ENCODE results near the gene PRTG. TPM values are rescaled to one million over a fixed set of nuclear protein-coding genes. Genes with fewer than 3 reads are reported as not detected.
A peak's percentile ranks its signal among the peaks of the same experiment; 100 is the strongest.
"Not testable (repeated sequence)": the region's sequence is repeated elsewhere in the genome, so short reads cannot be mapped to it uniquely, and the experiment has no call there.

The PRTG gene
- polyA plus RNA-seq (ENCODE audit: insufficient read length in 4 of 4) = 10 to 100 TPM; 11.3 to 14.8 (median 13.4) TPM

DNA sequence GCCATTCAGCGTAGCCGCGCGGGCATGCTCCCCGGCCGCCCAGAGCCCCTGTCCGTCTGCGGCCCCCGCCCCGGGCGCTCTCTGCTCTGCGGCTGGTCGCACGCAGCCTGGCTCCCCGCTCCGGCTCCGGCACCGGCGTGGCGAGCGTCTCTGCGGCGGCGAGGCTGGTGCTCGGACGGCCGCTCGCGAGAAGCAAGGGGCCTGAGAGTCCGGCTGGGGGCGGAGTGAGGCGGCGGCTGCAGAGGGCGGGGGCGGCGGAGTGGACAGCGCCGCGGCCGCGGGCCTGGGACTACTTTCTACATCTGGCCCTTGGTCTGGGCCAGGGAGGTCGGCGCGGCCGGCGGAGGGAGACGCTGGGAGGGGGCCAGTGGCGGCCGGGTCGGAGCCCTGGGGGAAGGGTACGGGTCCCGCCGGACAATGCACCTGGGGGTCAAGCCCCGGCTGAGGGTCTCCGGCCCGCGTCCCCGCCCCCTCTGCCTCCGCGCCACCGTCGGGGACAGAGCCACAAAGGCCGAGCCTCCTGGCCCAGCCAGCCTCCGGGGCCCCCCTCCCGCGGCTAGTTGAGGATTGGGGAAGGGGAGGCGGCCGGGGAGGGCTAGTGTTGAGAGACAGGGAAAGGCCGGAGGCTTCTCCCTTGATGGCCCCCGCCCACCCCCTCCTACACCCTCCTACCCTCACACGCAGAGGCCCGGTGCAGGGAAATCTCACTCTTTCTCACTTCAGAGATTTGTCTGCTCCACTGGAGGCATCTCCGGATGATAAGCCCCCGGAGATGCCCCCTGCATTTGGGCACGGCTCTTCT lies at the start of gene PRTG:
Gene PRTG, minus strand, starts transcription at position 226 of the 802 bp plus-strand sequence. Its CDS starts 221 bp downstream, at position 5.
- peak in 3 of 4 donors; percentile 62 to 73 (median 63) for DNase-seq (ENCODE audit: low read depth in 4 of 4, low spot score in 2 of 4)

DNA sequence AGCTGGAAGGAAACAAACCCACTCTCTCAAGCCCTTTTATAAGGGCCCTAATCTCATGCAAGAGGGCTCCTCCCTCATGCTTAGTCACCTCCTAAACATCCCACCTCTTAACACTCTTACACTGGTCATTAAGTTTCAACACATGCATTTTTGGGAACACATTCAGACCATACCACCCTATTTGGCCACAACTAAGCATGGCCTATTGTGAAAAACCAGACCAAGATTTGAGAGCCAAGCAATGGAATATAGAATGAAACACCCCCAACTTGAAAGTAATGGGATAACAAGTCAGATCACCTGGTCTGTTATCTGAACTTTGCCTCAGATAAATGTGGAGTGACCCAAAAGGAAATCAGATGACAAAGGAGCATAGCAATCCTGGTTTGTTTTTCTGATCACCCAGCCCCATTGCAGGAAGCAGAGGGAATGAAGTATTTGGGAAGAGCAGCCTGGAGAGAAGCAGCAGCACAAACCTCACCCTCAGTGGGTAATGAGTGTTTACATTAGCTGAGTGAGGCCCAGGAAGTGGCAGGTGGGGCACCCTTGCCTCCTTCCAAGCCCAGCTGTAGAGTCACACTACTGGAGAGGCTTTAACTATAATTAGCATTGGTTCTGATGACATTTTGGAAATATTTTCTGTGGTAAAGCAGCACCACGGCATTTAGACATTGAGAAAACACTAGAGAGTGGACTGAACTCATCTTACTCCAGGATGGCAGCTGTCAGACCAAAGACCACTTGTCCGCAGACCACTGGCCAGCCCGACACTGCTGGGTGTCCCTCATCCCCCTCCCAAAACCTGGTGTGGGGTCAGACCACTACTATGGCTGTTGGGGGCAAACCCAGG lies 48.8 kb upstream of the PRTG start:
- no peak for DNase-seq (ENCODE audit: low read depth in 4 of 4, low spot score in 2 of 4)

GRCh38 chr15:55789066-55789660 lies 46.2 kb upstream of the PRTG start:
- DNase-seq (ENCODE audit: low read depth in 4 of 4, low spot score in 2 of 4) = no peak

DNA sequence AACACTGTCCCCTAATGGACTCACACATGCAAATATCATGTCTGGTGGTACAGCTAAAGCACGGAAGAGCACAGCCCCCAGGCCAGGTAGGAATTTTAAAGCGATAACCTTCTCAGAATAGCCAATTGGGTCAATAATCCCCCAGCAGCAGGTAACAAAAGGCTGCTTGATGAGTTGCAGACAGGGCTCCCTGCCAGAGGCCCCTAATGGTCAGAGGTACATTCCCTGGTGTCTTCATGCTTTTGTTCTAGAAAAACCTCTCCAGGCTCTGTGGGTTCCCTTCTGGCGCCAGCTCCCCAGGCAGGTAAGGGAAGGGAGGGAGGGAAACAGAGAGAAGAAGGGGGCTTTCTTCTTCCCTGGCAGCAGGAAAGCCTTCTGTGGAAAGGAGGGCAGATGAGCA lies 43.4 kb upstream of the PRTG start:
- no peak for DNase-seq (ENCODE audit: low read depth in 4 of 4, low spot score in 2 of 4)

GRCh38 chr15:55785593-55785992 lies 42.6 kb upstream of the PRTG start:
- DNase-seq (ENCODE audit: low read depth in 4 of 4, low spot score in 2 of 4) = not testable (repeated sequence)

- peak in 1 of 4 donors; percentile 39 for DNase-seq (ENCODE audit: low read depth in 4 of 4, low spot score in 2 of 4)
Measured at GRCh38 chr15:55784286-55784685, 41.3 kb upstream of the PRTG start.

DNA sequence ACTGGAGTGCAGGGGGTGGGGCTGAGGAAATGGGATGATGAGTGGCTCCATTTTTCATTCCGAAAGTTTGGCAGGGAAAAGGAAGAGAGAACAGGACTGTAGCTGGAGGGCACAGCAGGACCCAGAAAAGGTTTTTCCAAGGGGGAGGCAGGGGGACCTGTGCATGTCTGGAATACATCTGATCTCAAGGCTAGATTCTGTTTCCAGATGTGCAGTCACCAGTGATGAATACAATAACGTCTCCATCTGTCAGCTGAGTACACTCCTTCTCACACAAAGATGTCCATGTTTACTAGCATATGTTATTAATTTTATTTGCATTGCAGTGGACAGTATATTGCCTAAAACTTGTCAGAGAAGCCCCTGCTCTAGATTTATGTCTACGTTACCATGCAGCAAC lies 39.9 kb upstream of the PRTG start:
- DNase-seq (ENCODE audit: low read depth in 4 of 4, low spot score in 2 of 4) = no peak

DNA sequence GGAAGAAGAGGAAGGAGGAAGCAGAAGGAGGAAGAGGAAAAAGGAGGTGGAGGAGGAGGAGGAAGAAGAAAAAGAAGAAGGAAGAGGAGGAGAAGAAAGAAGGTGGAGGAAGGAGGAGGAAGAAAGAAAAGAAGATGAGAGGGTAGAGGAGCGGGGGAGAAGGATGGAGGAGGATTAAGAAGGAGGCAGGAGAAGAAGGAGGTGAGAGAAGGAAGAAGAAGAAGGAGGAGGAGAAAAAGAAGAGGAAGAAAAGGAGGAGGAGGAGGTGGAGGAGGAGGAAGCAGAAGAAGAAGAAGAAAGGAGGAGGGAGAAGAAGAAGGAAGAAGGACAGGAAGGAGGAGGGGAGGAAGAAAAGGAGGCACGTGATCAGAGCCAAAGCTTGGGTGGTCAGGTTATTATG lies 37.3 kb upstream of the PRTG start:
- no peak for DNase-seq (ENCODE audit: low read depth in 4 of 4, low spot score in 2 of 4)

GRCh38 chr15:55778932-55779331 lies 36.0 kb upstream of the PRTG start:
- no peak for DNase-seq (ENCODE audit: low read depth in 4 of 4, low spot score in 2 of 4)

GRCh38 chr15:55775316-55775715 lies 32.4 kb upstream of the PRTG start:
- peak in 1 of 4 donors; percentile 31 for DNase-seq (ENCODE audit: low read depth in 4 of 4, low spot score in 2 of 4)

DNA sequence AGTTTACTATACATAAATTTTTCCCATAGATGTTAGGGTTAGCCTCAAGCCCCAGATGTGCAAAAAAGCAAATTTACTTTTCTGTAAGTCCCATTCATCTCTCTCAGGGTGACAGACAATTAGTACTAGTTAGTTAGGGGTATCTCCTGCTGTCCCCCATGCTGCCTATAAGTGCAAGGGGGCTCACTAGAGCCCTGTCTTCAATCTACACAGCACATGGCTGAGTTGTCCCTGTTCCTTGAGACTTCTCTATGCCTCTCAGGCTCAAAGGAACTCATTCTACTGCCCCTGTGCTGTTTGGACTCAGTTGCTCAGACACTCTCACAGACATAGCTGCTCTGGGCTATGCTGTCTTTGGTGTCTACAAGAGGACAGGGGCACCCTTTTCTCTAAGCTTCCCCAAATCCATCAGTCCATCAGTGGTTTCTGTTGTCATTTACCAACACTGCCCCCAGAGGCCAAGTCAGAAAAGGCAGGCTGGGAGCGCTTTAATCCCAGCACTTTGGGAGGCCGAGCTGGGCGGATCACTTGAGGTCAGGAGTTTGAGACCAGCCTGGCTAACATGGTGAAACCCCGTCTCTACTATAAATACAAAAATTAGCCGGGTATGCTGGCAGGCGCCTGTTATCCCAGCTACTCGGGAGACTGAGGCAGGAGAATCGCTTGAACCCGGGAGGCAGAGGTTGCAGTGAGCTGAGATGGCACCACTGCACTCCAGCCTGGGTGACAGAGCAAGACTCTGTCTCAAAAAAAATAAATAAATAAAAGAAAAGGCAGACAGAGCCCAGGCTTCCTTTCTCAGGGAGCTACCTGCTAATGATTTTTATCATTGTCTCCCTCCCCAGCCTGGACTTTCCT lies 31.4 kb upstream of the PRTG start:
- DNase-seq (ENCODE audit: low read depth in 4 of 4, low spot score in 2 of 4) = no peak

- no peak for DNase-seq (ENCODE audit: low read depth in 4 of 4, low spot score in 2 of 4)
Measured at GRCh38 chr15:55770806-55771205, 27.9 kb upstream of the PRTG start.

DNA sequence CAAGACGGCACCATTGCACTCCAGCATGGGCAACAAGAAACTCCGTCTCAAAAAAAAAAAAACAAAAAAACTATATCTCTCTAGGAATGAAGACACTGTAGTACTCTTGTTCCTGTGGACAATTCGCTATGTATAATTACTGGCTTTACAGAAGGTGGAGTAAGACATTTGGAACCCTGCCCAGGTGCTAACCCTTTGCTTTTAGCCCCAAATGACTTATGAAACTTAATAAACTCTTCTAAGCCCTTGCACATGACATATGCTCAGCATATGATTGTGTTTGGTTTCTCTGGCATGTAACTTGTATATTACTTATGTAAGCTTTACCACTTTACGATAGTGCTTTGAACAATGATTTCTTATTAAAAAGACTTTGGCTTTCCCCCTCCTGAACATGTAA lies 27.3 kb upstream of the PRTG start:
- no peak for DNase-seq (ENCODE audit: low read depth in 4 of 4, low spot score in 2 of 4)

- DNase-seq (ENCODE audit: low read depth in 4 of 4, low spot score in 2 of 4) = no peak
Measured at GRCh38 chr15:55768670-55769185, 25.8 kb upstream of the PRTG start.

DNA sequence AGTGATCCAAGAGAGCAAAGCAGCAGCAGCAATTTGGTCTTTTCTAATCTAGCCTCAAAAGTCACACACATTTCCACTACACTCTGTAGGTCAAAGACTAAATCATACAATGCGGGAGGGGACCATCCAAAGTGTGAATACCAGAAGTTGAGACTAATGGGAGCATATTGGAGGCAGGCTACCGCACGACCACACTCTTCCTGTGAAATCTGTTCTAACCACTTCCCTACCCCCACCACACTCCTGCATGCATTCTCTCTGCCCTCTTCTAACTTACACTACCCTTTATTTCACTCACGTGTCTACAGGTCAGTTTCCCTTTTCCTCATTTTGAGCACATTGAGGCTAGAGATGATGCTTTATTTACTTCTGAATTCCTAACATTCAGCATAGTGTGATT lies 23.7 kb upstream of the PRTG start:
- DNase-seq (ENCODE audit: low read depth in 4 of 4, low spot score in 2 of 4) = no peak

DNA sequence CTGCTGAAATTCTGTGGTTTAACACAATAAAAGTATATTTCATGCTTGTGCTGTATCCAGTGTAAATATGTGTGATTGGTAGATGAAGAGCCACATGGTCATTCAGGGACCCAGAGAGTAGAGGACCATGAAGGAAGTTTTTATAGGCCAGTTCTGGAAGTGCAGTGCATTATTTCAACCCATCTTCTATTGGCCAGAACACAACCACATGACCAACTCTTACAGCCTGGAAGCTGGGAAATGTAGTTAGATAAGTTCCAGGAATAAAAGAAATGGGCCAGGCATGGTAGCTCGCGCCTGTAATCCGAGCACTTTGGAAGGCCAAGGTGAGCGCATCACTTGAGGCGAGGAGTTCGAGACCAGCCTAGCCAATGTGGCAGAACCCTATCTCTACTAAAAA lies 21.4 kb upstream of the PRTG start:
- no peak for DNase-seq (ENCODE audit: low read depth in 4 of 4, low spot score in 2 of 4)

DNA sequence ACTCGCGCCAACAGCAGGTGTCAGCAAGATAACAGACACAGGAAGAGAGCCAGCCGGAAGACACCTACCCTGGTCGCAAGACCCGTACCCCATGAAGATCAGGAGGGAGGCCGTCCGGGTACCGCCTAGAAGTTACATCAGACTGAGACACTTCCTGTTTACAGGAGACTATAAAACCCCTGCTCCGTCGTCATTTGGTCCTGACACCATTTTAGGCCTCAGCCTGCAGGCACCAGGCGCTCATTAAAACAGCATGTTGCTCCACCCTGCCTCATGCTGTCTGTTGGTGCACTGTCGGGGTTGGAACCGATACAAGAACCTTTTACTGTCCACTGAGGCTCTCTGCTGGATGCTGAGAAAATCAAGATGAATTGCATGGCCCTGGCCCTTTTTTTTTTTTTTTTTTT lies 15.6 kb upstream of the PRTG start:
- no peak for DNase-seq (ENCODE audit: low read depth in 4 of 4, low spot score in 2 of 4)

GRCh38 chr15:55753433-55753832 lies 10.5 kb upstream of the PRTG start:
- not testable (repeated sequence) for DNase-seq (ENCODE audit: low read depth in 4 of 4, low spot score in 2 of 4)

- DNase-seq (ENCODE audit: low read depth in 4 of 4, low spot score in 2 of 4) = no peak
Measured at GRCh38 chr15:55750706-55751105, 7.8 kb upstream of the PRTG start.
